H1 (cell line): ENCODE data around the gene PTPN9. TPM values are rescaled to one million over a fixed set of nuclear protein-coding genes. Genes with fewer than 3 reads are reported as not detected.

Experiments used
- CTCF ChIA-PET: fragments of 300-600 bp; sonication (Branson Sonifier 250); formaldehyde crosslinking; loops from one replicate; lab custom pipeline; 2021; ENCODE audit not compliant: partially characterized antibody; lab: Charles Lee
- POLR2A ChIA-PET: fragments of 300-600 bp; sonication (Branson Sonifier 250); formaldehyde crosslinking; loops from one replicate; lab custom pipeline; 2021; ENCODE audit warnings: inconsistent platforms; ENCODE audit not compliant: partially characterized antibody; lab: Charles Lee
- DNase-seq, 2 experiments: peaks; one replicate each; pipeline versions ENCODE4 v3.0.0 to v3.0.0-alpha.2; 2010 to 2022; ENCODE audit warnings: low spot score in 2 of 2, low read depth in 1 of 2, mixed read lengths in 1 of 2
- FAIRE-seq: peaks from 2 replicates; lab custom pipeline; 2011; peaks lifted over from hg19 to GRCh38; lab: Jason Lieb, UNC
- H2AFZ ChIP-seq: 2 replicates; pipeline ENCODE4 v1.8.1; 2012; ENCODE audit warnings: low read length, inconsistent platforms
- H2AK5ac ChIP-seq: 2 replicates; pipeline ENCODE4 v1.6.1; 2013; ENCODE audit warnings: low read depth, low read length
- H2BK120ac ChIP-seq: replicated peaks from 2 replicates; pipeline ENCODE3; 2013; ENCODE audit warnings: low read depth, low read length, inconsistent platforms
- H2BK12ac ChIP-seq: 2 replicates; pipeline ENCODE4 v1.6.1; 2013; ENCODE audit warnings: low read depth, low read length
- H2BK15ac ChIP-seq: 2 replicates; pipeline ENCODE4 v1.6.1; 2013; ENCODE audit warnings: low read length
- H2BK20ac ChIP-seq: 2 replicates; pipeline ENCODE4 v1.6.1; 2013; ENCODE audit warnings: low read length
- H2BK5ac ChIP-seq: 2 replicates; pipeline ENCODE4 v1.6.1; 2013; ENCODE audit warnings: low read depth, low read length
- H3K14ac ChIP-seq: 2 replicates; pipeline ENCODE4 v1.6.1; 2013; ENCODE audit warnings: inconsistent platforms; ENCODE audit not compliant: insufficient read length
- H3K18ac ChIP-seq: 2 replicates; pipeline ENCODE4 v1.6.1; 2013; ENCODE audit warnings: low read length; ENCODE audit errors: extremely low read depth
- H3K23ac ChIP-seq: 2 replicates; pipeline ENCODE4 v1.6.1; 2013; ENCODE audit warnings: inconsistent platforms; ENCODE audit not compliant: insufficient read length
- H3K23me2 ChIP-seq: 2 replicates; pipeline ENCODE4 v1.6.1; 2013; ENCODE audit warnings: low read depth, low read length
- H3K27ac ChIP-seq: 2 replicates; pipeline ENCODE4 v1.6.1; 2011; ENCODE audit warnings: low read depth, low read length, inconsistent platforms
- H3K27me3 ChIP-seq, 4 experiments: replicated peaks in 1 of 4; 1 replicate in 1 of 4; 2 replicates in 3 of 4; pipeline versions ENCODE4 v1.6.1 to v1.8.1; 2011 to 2013; ENCODE audit warnings: low read length in 3 of 4, mild to moderate bottlenecking in 3 of 4, inconsistent platforms in 2 of 4, mixed read lengths in 2 of 4, moderate library complexity in 1 of 4; ENCODE audit not compliant: control insufficient read depth in 3 of 4, insufficient read depth in 3 of 4; ENCODE audit errors: extremely low read depth in 1 of 4
- H3K36me3 ChIP-seq, 4 experiments: 2 replicates each; pipeline versions ENCODE4 v1.6.1 to v1.8.1; 2011 to 2013; ENCODE audit warnings: mild to moderate bottlenecking in 4 of 4, low read length in 3 of 4, moderate library complexity in 2 of 4, control low read depth in 1 of 4, inconsistent platforms in 1 of 4; ENCODE audit not compliant: insufficient read depth in 4 of 4, control insufficient read depth in 2 of 4
- H3K4ac ChIP-seq: replicated peaks from 2 replicates; pipeline ENCODE3; 2013; ENCODE audit warnings: low read length, low read depth, mixed read lengths, inconsistent platforms; ENCODE audit not compliant: insufficient read length
- H3K4me1 ChIP-seq, 4 experiments: replicated peaks in 1 of 4; 1 replicate in 1 of 4; 2 replicates in 3 of 4; pipeline versions ENCODE4 v1.6.1 to v1.8.1; 2011 to 2013; ENCODE audit warnings: low read length in 3 of 4, inconsistent platforms in 2 of 4, mixed read lengths in 1 of 4; ENCODE audit not compliant: insufficient read depth in 4 of 4, control insufficient read depth in 3 of 4
- H3K4me2 ChIP-seq, 2 experiments: 2 replicates each; pipeline versions ENCODE4 v1.6.1 to v1.8.1; 2011 to 2013; ENCODE audit warnings: low read depth in 2 of 2, low read length in 2 of 2, control low read depth in 1 of 2, inconsistent platforms in 1 of 2, mild to moderate bottlenecking in 1 of 2; ENCODE audit not compliant: insufficient read depth in 1 of 2
- H3K4me3 ChIP-seq, 4 experiments: fragments of 200-600, 300-600 bp in 1 of 4; sonication (generic), shearing (Covaris generic), sonication (Bioruptor Twin) in 1 of 4; 2 replicates each; pipeline versions ENCODE4 v1.5.1 to v1.8.1; 2011 to 2016; ENCODE audit warnings: low read length in 4 of 4, low read depth in 3 of 4, control low read depth in 2 of 4, inconsistent platforms in 2 of 4, mild to moderate bottlenecking in 2 of 4, mixed read lengths in 1 of 4, moderate library complexity in 1 of 4; ENCODE audit not compliant: insufficient read depth in 2 of 4; ENCODE audit errors: extremely low read depth in 1 of 4
- H3K56ac ChIP-seq: replicated peaks from 2 replicates; pipeline ENCODE3; 2013; ENCODE audit warnings: low read depth, mild to moderate bottlenecking, mixed read lengths, low read length, inconsistent platforms; ENCODE audit not compliant: insufficient read length
- H3K79me1 ChIP-seq: 2 replicates; pipeline ENCODE4 v1.6.1; 2013; ENCODE audit warnings: low read depth, low read length, control low read depth
- H3K79me2 ChIP-seq, 2 experiments: 2 replicates each; pipeline versions ENCODE4 v1.6.1 to v1.8.1; 2012 to 2013; ENCODE audit warnings: low read length in 2 of 2, mild to moderate bottlenecking in 2 of 2, inconsistent platforms in 1 of 2; ENCODE audit not compliant: insufficient read depth in 2 of 2, control insufficient read depth in 1 of 2
- H3K9ac ChIP-seq, 4 experiments: replicated peaks in 1 of 4; 1 replicate in 1 of 4; 2 replicates in 3 of 4; pipeline versions ENCODE4 v1.6.1 to v1.8.1; 2011 to 2013; ENCODE audit warnings: low read depth in 3 of 4, low read length in 3 of 4, control low read depth in 2 of 4, mild to moderate bottlenecking in 2 of 4, moderate library complexity in 2 of 4, inconsistent platforms in 1 of 4; ENCODE audit errors: extremely low read depth in 1 of 4
- H3K9me3 ChIP-seq, 2 experiments: 2 replicates each; pipeline versions ENCODE4 v1.6.1 to v1.8.1; 2012 to 2013; ENCODE audit warnings: mild to moderate bottlenecking in 2 of 2, moderate library complexity in 2 of 2, control low read depth in 1 of 2, inconsistent platforms in 1 of 2, low read depth in 1 of 2, low read length in 1 of 2, mixed read lengths in 1 of 2; ENCODE audit not compliant: insufficient read depth in 2 of 2
- H4K20me1 ChIP-seq, 2 experiments: replicated peaks in 1 of 2; 2 replicates each; pipeline versions ENCODE3 to v1.8.1; 2011 to 2013; ENCODE audit warnings: inconsistent platforms in 2 of 2, low read length in 2 of 2, mild to moderate bottlenecking in 1 of 2; ENCODE audit not compliant: insufficient read depth in 2 of 2, control insufficient read depth in 1 of 2
- H4K5ac ChIP-seq: 2 replicates; pipeline ENCODE4 v1.6.1; 2013; ENCODE audit warnings: low read length, low read depth, mixed read lengths, inconsistent platforms; ENCODE audit not compliant: insufficient read length
- H4K8ac ChIP-seq: 2 replicates; pipeline ENCODE4 v1.8.0; 2013; ENCODE audit warnings: mild to moderate bottlenecking, moderate library complexity, low read length, inconsistent platforms; ENCODE audit not compliant: insufficient read depth; ENCODE audit errors: extremely low read depth
- H4K91ac ChIP-seq: replicated peaks from 2 replicates; pipeline ENCODE3; 2013; ENCODE audit warnings: low read length, mixed read lengths, inconsistent platforms; ENCODE audit not compliant: insufficient read length
- CHD1 ChIP-seq: IDR thresholded peaks from 2 replicates; pipeline ENCODE4 v1.6.1; 2012; ENCODE audit warnings: low read depth, low read length, improper control_type of control experiment
- HDAC2 ChIP-seq, 2 experiments: fragments of 300-600 bp in 1 of 2; sonication (generic) in 1 of 2; IDR thresholded peaks; 2 replicates each; pipeline ENCODE4 v1.6.1; 2011 to 2012; ENCODE audit warnings: low read depth in 2 of 2, low read length in 2 of 2, mild to moderate bottlenecking in 2 of 2, moderate library complexity in 2 of 2, borderline replicate concordance in 1 of 2, inconsistent platforms in 1 of 2
- RBBP5 ChIP-seq: IDR thresholded peaks from 2 replicates; pipeline ENCODE4 v1.7.1; 2012; ENCODE audit warnings: low read depth, mild to moderate bottlenecking, inconsistent platforms, low read length, moderate library complexity, borderline replicate concordance
- SIRT6 ChIP-seq: IDR thresholded peaks from one replicate; pipeline ENCODE4 v1.7.1; 2012; ENCODE audit warnings: low read length, inconsistent platforms
- YY1 ChIP-seq: IDR thresholded peaks from 2 replicates; pipeline ENCODE4 v1.6.1; 2011; ENCODE audit warnings: low read depth, mild to moderate bottlenecking, low read length
- WGBS, 2 experiments: shearing (Covaris generic) in 1 of 2; methylation state at CpG; one replicate each; pipeline versions ENCODE4 v1.1.6 to v1.1.7; 2013 to 2015; ENCODE audit warnings: low lambda C conversion rate in 2 of 2, mixed read lengths in 2 of 2, inconsistent platforms in 1 of 2, low coverage in 1 of 2, missing lambda C conversion rate in 1 of 2; ENCODE audit not compliant: insufficient replicate concordance in 2 of 2, insufficient coverage in 1 of 2, insufficient read length in 1 of 2; ENCODE audit errors: extremely low coverage in 1 of 2, missing lambda C conversion rate in 1 of 2; 5-methylcytosine and 5-hydroxymethylcytosine counted together
- polyA plus RNA-seq, 7 experiments: library from polyadenylated mRNA; depleted of rRNA in 3 of 7; stranded (reverse) in 5 of 7; unstranded in 2 of 7; fragments of >200 nt in 5 of 7; fragments of 200-250 nt in 2 of 7; gene quantifications; 1 replicate in 5 of 7; 2 replicates in 1 of 7; 4 replicates in 1 of 7; pipeline versions ENCODE4 v1.2.1 to v1.2.3, GENCODE V29; 2011 to 2013; ENCODE audit warnings: missing spikeins in 2 of 7, mixed read lengths in 2 of 7
- total RNA-seq: library from RNA; stranded (reverse); fragmentation: NEBNext Ultra II Directional; extraction: Animal tissue kit (Norgen Biotek cat#: 25700); gene quantifications from 2 replicates; pipeline ENCODE4 v1.2.1, GENCODE V29; 2021

Gene PTPN9
- total and polyA plus RNA-seq, 2 of the 8 experiments (the other 6 are each of a cell fraction or from before 2014, with no cell fraction given) = 46.6 to 57.4 TPM

DNA sequence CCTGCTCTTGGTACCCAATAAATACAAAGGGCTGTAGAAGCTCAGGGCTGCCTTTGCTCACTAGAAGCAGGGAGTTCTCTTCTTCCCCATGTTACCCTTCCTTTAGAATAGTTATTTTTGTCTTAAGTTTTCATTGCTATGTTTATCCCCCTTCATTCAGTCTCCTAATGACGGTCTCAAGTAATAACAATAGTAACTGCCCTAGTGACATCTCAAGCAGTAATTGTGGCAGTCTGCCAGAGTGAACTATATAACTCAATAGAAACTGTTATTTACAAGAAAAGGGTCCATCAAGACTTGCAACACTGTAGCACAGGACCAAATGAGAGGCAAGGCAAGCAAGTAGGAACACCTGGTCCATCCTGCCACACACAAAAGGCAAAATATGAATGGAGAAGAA lies 95.2 kb downstream of the PTPN9 start:
- no peak for TF ChIP-seq HDAC2 (IDR thresholded peaks at IDR 0.05; ENCODE audit: borderline replicate concordance in 1 of 2, low read depth in 2 of 2, low read length in 2 of 2)
- no peak for TF ChIP-seq RBBP5
- TF ChIP-seq CHD1 = no peak
- TF ChIP-seq YY1 = no peak
- TF ChIP-seq SIRT6 = no peak
- Histone ChIP-seq H4K8ac (no peak overlapping the region), H2AFZ (no peak overlapping the region), H3K27ac (no peak overlapping the region), H3K23ac (no peak overlapping the region), H4K20me1 (no peaks in the 10 kb centered on the region), H2BK12ac (no peak overlapping the region), H2BK20ac (no peak overlapping the region), H3K79me2 (no peaks in the 10 kb centered on the region), H3K27me3 (no peaks in the 10 kb centered on the region), H3K4ac (no peak overlapping the region), H3K23me2 (no peaks in the 10 kb centered on the region), H2BK5ac (no peak overlapping the region), H3K9ac (no peak overlapping the region), H3K14ac (no peak overlapping the region), H3K4me3 (no peak overlapping the region), H3K36me3 (peaks cover 5 to 44% (median 25%) of the 10 kb centered on the region in 4 experiments), H3K9me3 (peaks cover 0 to 6% of the 10 kb centered on the region in 2 experiments; a peak in 2 of 4 replicates), H3K56ac (no peak overlapping the region), H4K91ac (no peak overlapping the region), H3K18ac (no peak overlapping the region), H3K4me1 (no peaks in the 10 kb centered on the region), H4K5ac (no peak overlapping the region), H2BK15ac (no peak overlapping the region), H3K4me2 (no peak overlapping the region), H3K79me1 (no peaks in the 10 kb centered on the region), H2AK5ac (no peak overlapping the region), H2BK120ac (no peak overlapping the region)
- 100% methylated on average over 1 of the region's 1 CpG; no CpG with 5 or more reads in 1 of the 2 experiments for WGBS, 2 experiments
- ChIA-PET POLR2A (interaction anchor here (0.6 kb wide), 1 partner anchor 158 kb away, joined by 3 read pairs; no protein-coding TSS in a partner anchor), CTCF (interaction anchor here (1.1 kb wide), 1 partner anchor 9 kb away, joined by 3 read pairs; no protein-coding TSS in a partner anchor)
- DNase-seq (no peak), FAIRE-seq (no peak)
